ENCODE data around the gene COMMD7. TPM values are rescaled to one million over a fixed set of nuclear protein-coding genes. Genes with fewer than 3 reads are reported as not detected.
"Not testable (repeated sequence)": the region's sequence is repeated elsewhere in the genome, so short reads cannot be mapped to it uniquely, and the experiment has no call there.

Gene COMMD7
- total RNA-seq, 1 donor from 2014 or later = 37.9 TPM

DNA sequence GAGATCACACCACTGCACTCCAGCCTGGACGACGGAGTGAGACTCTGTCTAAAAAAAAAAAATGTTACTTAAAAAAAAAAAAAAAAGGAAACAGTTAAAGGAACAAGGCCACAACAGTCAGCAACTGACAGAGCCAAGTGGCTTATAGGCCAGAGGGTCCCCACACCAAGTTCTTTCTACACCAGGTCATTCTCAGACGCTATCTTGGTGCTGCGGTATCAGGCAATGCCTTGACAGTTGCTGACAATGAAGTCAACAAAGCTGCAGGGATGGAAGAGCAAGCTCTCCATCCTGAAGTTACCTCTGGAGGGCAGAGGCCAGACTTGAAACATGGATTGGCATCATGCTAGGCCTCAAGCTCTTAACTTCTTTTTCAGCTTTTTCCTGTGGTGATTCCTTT lies 31.9 kb downstream of the COMMD7 start:
- ChIA-PET POLR2A (no interaction called here), CTCF (no interaction called here)
- Mint-ChIP-seq H3K27me3 (no peaks in the 10 kb centered on the region), H3K9me3 (no peaks in the 10 kb centered on the region), H3K4me1 (peaks cover 7% of the 10 kb centered on the region), H3K4me3 (no peak overlapping the region), H3K36me3 (ENCODE audit: low read depth) (peaks cover 27% of the 10 kb centered on the region), H3K27ac (no peak overlapping the region)
- intact Hi-C loops (cut with micrococcal nuclease) = no loop called here
- DNase-seq = no peak
- ATAC-seq (ENCODE audit: low read depth) = no peak
- TF ChIP-seq, protein P1, sequence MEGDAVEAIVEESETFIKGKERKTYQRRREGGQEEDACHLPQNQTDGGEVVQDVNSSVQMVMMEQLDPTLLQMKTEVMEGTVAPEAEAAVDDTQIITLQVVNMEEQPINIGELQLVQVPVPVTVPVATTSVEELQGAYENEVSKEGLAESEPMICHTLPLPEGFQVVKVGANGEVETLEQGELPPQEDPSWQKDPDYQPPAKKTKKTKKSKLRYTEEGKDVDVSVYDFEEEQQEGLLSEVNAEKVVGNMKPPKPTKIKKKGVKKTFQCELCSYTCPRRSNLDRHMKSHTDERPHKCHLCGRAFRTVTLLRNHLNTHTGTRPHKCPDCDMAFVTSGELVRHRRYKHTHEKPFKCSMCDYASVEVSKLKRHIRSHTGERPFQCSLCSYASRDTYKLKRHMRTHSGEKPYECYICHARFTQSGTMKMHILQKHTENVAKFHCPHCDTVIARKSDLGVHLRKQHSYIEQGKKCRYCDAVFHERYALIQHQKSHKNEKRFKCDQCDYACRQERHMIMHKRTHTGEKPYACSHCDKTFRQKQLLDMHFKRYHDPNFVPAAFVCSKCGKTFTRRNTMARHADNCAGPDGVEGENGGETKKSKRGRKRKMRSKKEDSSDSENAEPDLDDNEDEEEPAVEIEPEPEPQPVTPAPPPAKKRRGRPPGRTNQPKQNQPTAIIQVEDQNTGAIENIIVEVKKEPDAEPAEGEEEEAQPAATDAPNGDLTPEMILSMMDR (IDR thresholded peaks at IDR 0.05) = no peak

DNA sequence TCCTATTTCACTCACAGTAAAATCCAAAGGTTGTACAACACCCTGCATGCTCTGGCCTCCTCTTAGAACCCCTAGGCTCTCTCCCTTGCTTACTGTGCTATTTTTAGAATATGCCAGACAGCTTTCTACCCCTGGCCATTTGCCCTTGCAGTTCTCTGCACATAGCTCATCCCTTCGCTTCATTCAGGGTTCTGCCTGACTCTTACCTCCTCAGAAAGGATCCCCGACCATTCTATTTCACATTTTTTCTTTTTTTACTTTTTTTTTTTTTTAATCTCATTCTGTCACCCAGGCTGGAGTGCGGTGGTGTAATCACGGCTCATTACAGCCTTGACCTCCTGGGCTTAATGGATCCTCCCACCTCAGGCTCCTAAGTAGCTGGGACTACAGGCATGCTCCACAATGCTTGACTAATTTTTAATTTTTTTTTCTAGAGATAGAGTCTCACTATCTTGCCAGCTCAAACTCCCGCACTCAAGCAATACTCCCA lies 33.6 kb downstream of the COMMD7 start:
- Mint-ChIP-seq H3K4me1 (peaks cover 7% of the 10 kb centered on the region), H3K36me3 (ENCODE audit: low read depth) (peaks cover 35% of the 10 kb centered on the region), H3K9me3 (no peaks in the 10 kb centered on the region), H3K27ac (no peak overlapping the region), H3K4me3 (no peak overlapping the region), H3K27me3 (no peaks in the 10 kb centered on the region)
- intact Hi-C loops (cut with micrococcal nuclease) = no loop called here
- TF ChIP-seq, protein P1 (IDR thresholded peaks at IDR 0.05) = no peak
- ChIA-PET POLR2A (no interaction called here), CTCF (interaction anchor here (1.1 kb wide), 1 partner anchor 69 kb away, joined by 3 read pairs; no protein-coding TSS in a partner anchor)
- DNase-seq (no peak), ATAC-seq (ENCODE audit: low read depth) (no peak)

DNA sequence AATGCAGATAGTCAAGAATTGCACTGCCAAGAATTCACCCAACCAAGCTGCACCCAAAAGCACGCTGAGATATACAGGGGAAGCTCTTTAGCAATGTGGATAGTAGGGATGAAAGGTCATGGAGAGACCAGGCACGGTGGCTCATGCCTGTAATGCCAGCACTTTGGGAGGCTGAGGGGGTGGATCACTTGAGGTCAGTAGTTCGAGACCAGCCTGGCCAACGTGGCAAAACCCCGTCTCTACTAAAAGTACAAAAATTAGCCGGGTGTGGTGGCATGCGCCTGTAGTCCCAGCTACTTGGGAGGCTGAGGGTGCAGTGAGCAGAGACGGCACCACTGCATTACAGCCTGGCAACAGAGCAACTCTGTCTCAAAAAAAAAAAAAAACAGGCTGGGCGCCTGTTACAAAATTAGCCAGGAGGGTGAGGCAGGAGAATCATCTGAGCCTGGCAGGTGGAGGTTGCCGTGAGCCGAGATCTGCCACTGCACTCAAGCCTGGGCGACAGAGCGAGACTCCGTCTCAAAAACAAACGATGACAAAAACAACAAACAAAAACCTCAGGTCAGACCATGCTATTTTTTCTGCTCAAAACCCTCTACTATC lies 34.1 kb downstream of the COMMD7 start:
- POLR2A ChIA-PET = not testable (repeated sequence)

DNA sequence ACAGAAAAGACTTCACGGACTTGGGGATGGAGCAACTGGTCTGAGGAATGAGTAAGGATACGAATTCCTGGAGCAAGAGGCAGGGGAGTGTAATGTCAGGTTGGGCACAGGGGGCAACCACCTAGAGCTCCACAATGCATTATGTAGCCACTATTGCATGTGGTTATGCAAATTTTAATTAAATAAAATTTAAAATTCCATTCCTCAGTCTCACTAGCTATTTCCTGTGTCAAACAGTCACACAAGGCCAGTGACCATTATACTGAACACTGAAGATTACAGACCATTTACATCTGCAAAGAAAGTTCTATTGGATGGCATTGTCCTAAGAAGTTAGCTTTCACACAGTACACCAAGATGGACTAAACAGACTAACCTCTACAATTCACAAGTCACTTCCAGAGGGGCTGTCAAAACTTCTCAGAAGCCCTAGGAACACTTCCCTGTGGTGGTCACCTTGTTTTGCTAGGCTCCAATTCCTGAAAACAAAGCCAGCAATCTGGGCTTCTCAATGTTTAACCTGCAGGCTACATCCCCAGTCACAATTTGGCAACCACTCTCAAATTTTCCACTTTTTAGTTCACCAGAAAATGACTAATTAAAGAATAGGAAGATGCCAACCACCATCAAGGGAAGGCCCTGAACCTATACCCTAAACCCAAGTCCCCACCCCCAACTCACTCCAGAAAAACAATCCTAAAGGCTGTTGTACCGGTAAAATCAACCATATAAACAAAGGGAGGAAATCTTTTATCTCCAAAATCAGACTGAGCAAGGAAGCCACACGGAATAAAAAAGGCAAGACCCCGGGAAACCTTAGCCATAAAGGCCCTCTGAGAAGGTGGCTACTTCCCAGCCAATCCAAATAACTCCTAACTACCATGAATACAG lies 35.3 kb downstream of the COMMD7 start:
- ChIA-PET POLR2A (no interaction called here), CTCF (no interaction called here)
- peaks cover 40% of the 10 kb centered on the region for H3K36me3 Mint-ChIP-seq (ENCODE audit: low read depth)
- no peaks in the 10 kb centered on the region for H3K9me3 Mint-ChIP-seq
- H3K27me3 Mint-ChIP-seq = no peaks in the 10 kb centered on the region
- intact Hi-C loops (cut with micrococcal nuclease) = no loop called here
- H3K4me1 Mint-ChIP-seq = peaks cover 7% of the 10 kb centered on the region
- no peak overlapping the region for H3K4me3 Mint-ChIP-seq
- DNase-seq (no peak), ATAC-seq (ENCODE audit: low read depth) (no peak)
- TF ChIP-seq, protein P1 (IDR thresholded peaks at IDR 0.05) = no peak
- H3K27ac Mint-ChIP-seq = no peak overlapping the region

More for the DNA sequence above, 34.1 kb downstream of the COMMD7 start:
- CTCF ChIA-PET = interaction anchor here (1.1 kb wide), 1 partner anchor 69 kb away, joined by 3 read pairs; no protein-coding TSS in a partner anchor
- DNase-seq; H3K9me3 Mint-ChIP-seq; H3K27me3 Mint-ChIP-seq; H3K4me3 Mint-ChIP-seq; ATAC-seq (ENCODE audit: low read depth); H3K4me1 Mint-ChIP-seq; H3K27ac Mint-ChIP-seq; intact Hi-C loops (cut with micrococcal nuclease): not testable (repeated sequence)
- H3K36me3 Mint-ChIP-seq (ENCODE audit: low read depth) = peaks cover 39% of the 10 kb centered on the region

DNA sequence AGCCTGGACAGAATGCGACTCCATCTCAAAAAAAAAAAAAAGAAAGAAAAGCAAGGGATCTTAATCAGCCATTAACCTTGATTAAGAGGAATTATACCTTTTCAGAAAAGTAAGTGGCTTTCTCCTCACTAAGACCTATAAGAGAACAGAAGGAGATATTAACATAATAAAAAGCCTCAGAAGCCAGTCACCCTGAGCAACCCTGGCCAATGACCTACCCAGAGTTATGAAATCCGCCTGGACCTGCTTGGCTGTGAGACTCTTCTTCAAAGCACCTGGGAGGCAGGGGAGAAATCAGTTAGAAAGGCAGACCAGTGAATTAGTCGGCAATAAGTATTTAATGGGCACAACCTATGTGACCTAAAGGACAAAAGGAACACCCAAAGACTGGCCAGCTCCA lies 36.8 kb downstream of the COMMD7 start:
- POLR2A ChIA-PET = no interaction called here
- ATAC-seq (ENCODE audit: low read depth) (no peak), DNase-seq (no peak)
- CTCF ChIA-PET = no interaction called here
- Mint-ChIP-seq H3K27ac (no peak overlapping the region), H3K9me3 (no peaks in the 10 kb centered on the region), H3K27me3 (no peaks in the 10 kb centered on the region), H3K36me3 (ENCODE audit: low read depth) (peaks cover 51% of the 10 kb centered on the region), H3K4me1 (peaks cover 7% of the 10 kb centered on the region), H3K4me3 (no peak overlapping the region)
- intact Hi-C loops (cut with micrococcal nuclease) = no loop called here
- TF ChIP-seq, protein P1 (IDR thresholded peaks at IDR 0.05) = no peak
